Cardiac septum (tissue), 1 donor: Measurements from ENCODE around the gene TAMM41. TPM values are rescaled to one million over a fixed set of nuclear protein-coding genes. Genes with fewer than 3 reads are reported as not detected.
A peak's percentile ranks its signal among the peaks of the same experiment; 100 is the strongest.

Experiments used
- DNase-seq: peaks from one replicate; pipeline ENCODE4 v3.0.0-alpha.2; 2020; ENCODE audit warnings: low spot score
- intact Hi-C: fragments of 100-400 bp; cut with DNase I; formaldehyde crosslinking; loops from one replicate; pipeline ENCODE4 v1.14.0; 2022
- total RNA-seq: library from RNA; stranded (reverse); fragmentation: NEBNext Ultra II Directional; extraction: Animal tissue kit (Norgen Biotek cat#: 25700); gene quantifications from one replicate; pipeline ENCODE4 v1.2.1, GENCODE V29; 2021
- donor health status: DM: no; HTN: no; CAD: no.

Gene TAMM41
- total RNA-seq, 1 donor from 2014 or later, result 12.0 TPM

GRCh38 chr3:11819146-11819689, 27.5 kb downstream of the TAMM41 start:
- intact Hi-C loops, result no loop called here
- no peak for DNase-seq

- intact Hi-C loops, result no loop called here
These were observed 28.7 kb downstream of the TAMM41 start for GRCh38 chr3:11818033-11818432.

DNA sequence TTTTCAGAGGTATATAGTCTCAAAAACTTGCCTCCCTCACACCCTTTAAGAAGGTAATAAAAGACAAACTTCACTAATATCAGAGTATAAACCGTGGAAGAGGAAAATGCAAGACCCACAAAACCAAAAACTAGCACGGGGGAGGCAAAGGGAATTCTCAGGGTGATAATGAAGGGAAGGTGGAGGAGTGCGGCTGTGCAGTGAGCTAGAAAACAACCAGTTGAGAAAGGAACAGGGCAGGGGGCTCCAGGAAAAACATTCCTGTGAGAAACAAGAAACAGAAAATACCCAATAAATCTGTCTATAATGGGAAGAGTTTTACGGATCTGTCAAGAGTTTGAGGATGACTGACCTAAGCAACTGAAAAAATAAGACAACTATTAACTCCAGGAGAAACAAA, 31.6 kb downstream of the TAMM41 start:
- DNase-seq, result no peak
- intact Hi-C loops, result no loop called here

More at GRCh38 chr3:11818033-11818432, 28.7 kb downstream of the TAMM41 start:
- DNase-seq, result no peak

DNA sequence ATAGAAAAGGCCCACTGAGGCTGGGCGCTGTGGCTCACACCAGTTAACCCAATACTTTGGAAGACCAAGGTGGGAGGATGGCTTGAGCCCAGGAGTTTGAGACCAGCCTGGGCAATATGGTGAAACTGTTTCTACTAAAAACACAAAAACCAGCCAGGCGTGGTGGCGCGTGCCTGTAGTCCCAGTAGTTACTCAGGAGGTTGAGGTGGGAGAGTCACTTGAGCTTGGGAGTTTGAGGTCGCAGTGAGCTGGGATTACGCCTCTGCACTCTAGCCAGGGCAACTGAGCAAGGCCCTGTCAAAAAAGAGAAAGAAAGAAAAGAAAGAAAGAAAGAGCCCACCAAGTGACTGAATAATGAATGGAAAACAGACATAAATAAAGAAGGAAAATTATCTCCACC, 32.0 kb downstream of the TAMM41 start:
- intact Hi-C loops, result no loop called here
- DNase-seq, result no peak

- intact Hi-C loops, result no loop called here
- DNase-seq, result no peak
These were observed 36.4 kb downstream of the TAMM41 start for GRCh38 chr3:11810276-11810675.

DNA sequence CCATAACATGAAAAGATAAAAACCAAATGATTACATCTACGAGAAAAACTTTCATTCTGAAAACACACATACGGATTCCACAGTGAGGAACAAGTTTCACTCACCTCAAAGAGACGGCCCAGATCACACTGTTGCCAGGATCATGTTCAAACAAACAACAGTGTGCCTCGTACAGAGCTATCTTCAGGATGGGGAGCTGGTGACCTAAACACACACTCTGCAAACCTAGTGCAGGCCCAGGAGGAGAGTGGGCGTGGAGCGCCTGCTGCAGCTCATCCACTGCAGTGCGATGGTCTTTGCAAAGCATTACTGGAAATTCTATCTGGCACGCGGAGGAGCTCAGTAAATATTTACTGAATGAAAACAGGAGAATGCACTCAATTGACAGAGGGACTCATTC, 38.5 kb downstream of the TAMM41 start:
- no peak for DNase-seq
- intact Hi-C loops, result loop anchor here (10.0 kb wide), 1 partner anchor 243 kb away; no protein-coding TSS in a partner anchor

DNA sequence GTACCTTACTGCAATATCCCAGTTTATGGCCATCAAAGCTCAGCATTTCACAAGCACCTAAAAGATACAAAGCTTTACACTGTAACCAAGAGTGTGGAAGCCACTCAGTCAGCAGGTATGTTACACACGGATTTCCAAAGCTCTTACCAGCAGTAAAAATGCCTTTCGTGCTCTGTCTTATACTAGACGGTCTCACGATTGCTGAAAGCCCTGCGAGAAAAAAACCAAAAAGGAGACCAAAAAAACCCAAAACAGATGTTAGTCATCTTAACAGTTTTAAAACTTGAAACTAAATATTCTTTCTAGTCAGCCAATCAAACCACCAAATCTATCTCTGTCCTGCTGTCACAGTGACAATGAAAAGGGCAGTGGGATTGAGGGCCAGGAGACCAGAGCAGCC, 39.0 kb downstream of the TAMM41 start:
- intact Hi-C loops, result loop anchor here (10.0 kb wide), 1 partner anchor 243 kb away; no protein-coding TSS in a partner anchor
- DNase-seq, result no peak

DNA sequence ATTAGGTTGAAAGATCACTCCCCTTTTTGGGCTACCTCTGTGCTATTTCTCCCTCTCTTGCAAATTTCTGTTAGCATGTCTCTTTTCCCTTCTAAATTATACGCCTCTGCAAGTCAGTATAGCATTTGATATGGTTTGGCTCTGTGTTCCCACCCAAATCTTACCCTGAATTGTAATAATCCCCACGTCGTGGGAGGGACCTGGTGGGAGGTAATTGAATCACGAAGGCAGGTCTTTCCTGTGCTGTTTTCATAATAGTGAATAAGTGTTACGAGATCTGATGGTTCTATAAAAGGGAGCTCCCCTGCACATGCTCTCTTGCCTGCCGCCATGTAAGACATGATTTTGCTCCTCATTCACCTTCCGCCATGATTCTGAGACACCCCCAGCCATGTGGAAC, 41.0 kb downstream of the TAMM41 start:
- intact Hi-C loops, result loop anchor here (10.0 kb wide), 1 partner anchor 241 kb away; no protein-coding TSS in a partner anchor
- DNase-seq, result no peak

- no peak for DNase-seq
These were observed 42.5 kb downstream of the TAMM41 start for GRCh38 chr3:11803977-11804892.

DNA sequence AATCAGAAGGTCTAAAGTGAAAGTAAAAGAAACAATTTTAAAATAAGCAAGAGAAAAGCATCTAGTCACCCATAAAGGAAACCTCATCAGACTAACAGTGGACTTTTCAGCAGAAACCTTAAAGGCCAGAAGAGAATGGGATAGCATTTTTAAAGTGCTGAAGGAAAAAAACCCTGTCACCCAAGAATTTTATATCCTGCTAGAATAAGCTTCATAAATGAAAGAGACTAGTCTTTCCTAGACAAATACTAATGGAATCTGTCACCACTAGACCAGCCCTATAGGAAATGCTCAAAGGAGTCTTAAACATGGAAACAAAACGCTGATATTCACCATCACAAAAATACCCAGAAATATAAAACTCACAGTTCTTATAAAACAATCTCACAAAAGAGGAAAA, 46.9 kb downstream of the TAMM41 start:
- intact Hi-C loops, result loop anchor here (10.0 kb wide), 1 partner anchor 235 kb away; no protein-coding TSS in a partner anchor
- DNase-seq, result no peak

More at GRCh38 chr3:11803977-11804892, 42.5 kb downstream of the TAMM41 start:
- intact Hi-C loops, result loop anchor here (1.0 to 10.0 kb wide), 3 partner anchors 149 to 425 kb away; no protein-coding TSS in a partner anchor

GRCh38 chr3:11794927-11795326, 51.8 kb downstream of the TAMM41 start:
- intact Hi-C loops, result no loop called here
- DNase-seq, result no peak

GRCh38 chr3:11791339-11792200, 55.1 kb downstream of the TAMM41 start:
- no peak for DNase-seq
- intact Hi-C loops, result no loop called here

DNA sequence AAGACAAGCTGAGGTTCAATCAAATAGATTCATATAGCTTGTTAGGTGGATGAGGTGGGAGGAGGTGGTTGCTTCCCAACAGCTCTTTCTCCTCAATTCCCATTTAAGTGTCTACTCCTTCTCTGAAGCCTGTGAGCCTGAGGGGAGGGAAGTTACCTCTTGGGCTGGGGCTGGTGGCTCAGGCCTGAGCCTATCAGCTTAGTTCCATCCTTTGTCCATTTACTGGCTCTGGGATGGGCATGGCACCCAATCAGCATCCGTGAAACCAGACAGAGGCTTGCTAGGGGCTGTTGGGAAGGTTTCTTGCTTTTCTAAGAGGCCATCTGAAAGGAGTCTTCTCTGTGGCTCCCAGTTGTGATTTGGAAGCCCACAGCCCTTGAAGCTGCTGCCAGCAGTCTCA, 57.3 kb downstream of the TAMM41 start:
- no peak for DNase-seq
- intact Hi-C loops, result no loop called here

DNA sequence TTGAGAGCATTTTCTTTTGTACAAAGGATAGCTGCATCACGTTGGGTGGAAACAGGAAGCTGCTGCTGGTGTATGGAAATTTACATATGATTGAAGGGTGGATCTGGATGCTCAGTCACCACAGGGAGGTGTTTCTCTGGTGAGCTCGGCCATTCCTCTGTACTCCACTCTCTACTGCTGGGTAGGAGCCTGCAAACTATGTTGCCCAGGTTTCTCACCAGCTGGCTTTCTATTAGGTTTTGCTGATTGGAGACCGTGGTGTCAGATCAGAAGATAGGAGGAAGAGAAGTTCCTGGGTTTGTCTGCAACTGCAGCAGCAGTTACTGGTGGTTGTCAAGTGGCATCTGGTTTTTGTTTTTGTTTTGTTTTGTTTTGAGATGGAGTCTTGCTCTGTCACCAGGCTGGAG, 61.7 kb downstream of the TAMM41 start:
- intact Hi-C loops, result no loop called here
- DNase-seq, result no peak

DNA sequence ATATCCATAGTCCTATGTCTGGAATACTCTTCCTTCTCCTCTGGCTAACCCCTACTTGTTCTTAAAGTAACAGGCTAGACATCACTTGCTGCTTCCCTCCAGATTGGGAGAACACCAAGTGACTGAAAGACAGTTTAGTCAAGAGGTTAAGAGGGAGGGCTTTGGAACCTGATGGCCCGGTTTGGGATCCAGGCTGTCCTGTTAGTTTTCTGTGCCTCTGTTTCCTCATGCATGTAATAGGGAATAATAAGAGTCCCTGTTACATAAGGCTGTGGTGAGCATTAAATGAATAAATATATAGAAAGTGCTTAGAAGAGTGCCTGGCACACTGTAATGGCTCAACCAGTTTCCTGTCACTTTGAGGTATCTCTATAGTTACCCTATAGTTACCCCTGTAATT, 66.3 kb downstream of the TAMM41 start:
- intact Hi-C loops, result no loop called here
- no peak for DNase-seq

GRCh38 chr3:11779626-11780025, 67.1 kb downstream of the TAMM41 start:
- intact Hi-C loops, result no loop called here
- no peak for DNase-seq

GRCh38 chr3:11778248-11778647, 68.4 kb downstream of the TAMM41 start:
- intact Hi-C loops, result no loop called here
- peak; percentile 5 for DNase-seq

DNA sequence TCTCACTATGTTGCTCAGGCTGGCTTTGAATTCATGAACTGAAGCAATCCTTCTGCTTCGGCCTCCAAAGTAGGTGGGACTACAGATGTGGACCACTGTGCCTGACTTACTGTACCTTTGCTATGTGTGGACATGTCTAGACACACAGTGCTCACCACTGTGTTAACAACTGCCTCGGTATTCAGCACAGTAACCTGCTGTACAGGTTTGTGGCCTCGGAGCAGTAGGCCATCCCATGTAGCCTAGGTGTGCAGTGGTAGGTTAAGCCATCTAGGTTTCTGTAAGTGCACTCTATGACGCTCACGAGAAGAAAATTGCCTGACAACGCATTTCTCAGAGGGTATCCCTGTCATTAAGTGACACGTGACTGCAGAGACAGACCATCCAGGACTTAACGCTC, 70.3 kb downstream of the TAMM41 start:
- intact Hi-C loops, result no loop called here
- DNase-seq, result peak; percentile 19

DNA sequence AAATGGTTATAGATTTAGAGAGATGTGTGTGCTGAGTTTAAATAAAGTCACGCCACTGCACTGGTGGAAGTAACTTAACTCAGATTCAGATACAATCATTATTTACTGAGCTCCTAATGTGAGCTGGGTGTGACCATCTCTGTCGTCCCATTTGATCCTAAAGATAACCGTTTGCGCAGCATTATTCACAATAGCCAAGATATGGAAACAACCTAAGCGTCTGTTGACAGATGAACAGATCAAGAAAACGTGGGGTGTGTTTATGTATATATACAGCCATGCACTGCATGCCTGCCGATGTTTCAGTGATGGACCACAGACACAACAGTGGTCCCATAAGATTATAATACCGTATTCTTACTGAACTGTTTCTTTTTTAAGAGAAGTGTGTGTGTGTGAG, 71.2 kb downstream of the TAMM41 start:
- DNase-seq, result peak; percentile 1
- intact Hi-C loops, result no loop called here
